HepG2 (cell line): ENCODE data around the gene ZNF33A. TPM values are rescaled to one million over a fixed set of nuclear protein-coding genes. Genes with fewer than 3 reads are reported as not detected.

Experiments used
- BHLHE40 ChIP-seq: IDR thresholded peaks from 2 replicates; pipeline ENCODE4 v1.6.1; 2011; ENCODE audit warnings: low read length, improper control_type of control experiment
- EED ChIP-seq: sonication (generic); formaldehyde crosslinking; IDR thresholded peaks from 2 replicates; pipeline ENCODE4 v1.5.0; 2020; ENCODE audit warnings: mild to moderate bottlenecking, missing genetic modification reagents
- GATAD1 ChIP-seq: IDR thresholded peaks from 2 replicates; pipeline ENCODE4 v1.6.1; 2016; ENCODE audit warnings: missing genetic modification reagents, missing compliant biosample characterization
- HOXA3 ChIP-seq: sonication (generic); formaldehyde crosslinking; IDR thresholded peaks from 2 replicates; pipeline ENCODE4 v1.5.0; 2020; ENCODE audit warnings: missing genetic modification reagents
- MIER3 ChIP-seq: IDR thresholded peaks from 2 replicates; pipeline ENCODE4 v1.6.1; 2016; ENCODE audit warnings: missing compliant biosample characterization, borderline replicate concordance
- MTF2 ChIP-seq: sonication (generic); formaldehyde crosslinking; IDR thresholded peaks from 2 replicates; pipeline ENCODE4 v1.5.0; 2020; ENCODE audit warnings: missing genetic modification reagents, borderline replicate concordance
- RARA ChIP-seq: IDR thresholded peaks from 2 replicates; pipeline ENCODE4 v1.6.1; 2016; ENCODE audit warnings: missing genetic modification reagents, missing compliant biosample characterization
- SMAD3 ChIP-seq: sonication (generic); formaldehyde crosslinking; IDR thresholded peaks from 2 replicates; pipeline ENCODE4 v1.4.0; 2020; ENCODE audit warnings: missing genetic modification reagents
- SRSF4 ChIP-seq: fragments of 200-400 bp; formaldehyde crosslinking; IDR thresholded peaks from one replicate; pipeline ENCODE4 v1.6.1; 2018; ENCODE audit warnings: mild to moderate bottlenecking, low read depth, low read length, moderate library complexity; ENCODE audit not compliant: poor library complexity, severe bottlenecking
- ZNF253 ChIP-seq: sonication (generic); formaldehyde crosslinking; IDR thresholded peaks from 2 replicates; pipeline ENCODE4 v1.8.0; 2022; ENCODE audit warnings: mild to moderate bottlenecking, missing genetic modification reagents, borderline replicate concordance
- ZNF326 ChIP-seq: sonication (generic); formaldehyde crosslinking; IDR thresholded peaks from 2 replicates; pipeline ENCODE4 v1.4.0; 2020; ENCODE audit warnings: missing genetic modification reagents, borderline replicate concordance
- ZNF629 ChIP-seq: sonication (generic); formaldehyde crosslinking; conservative IDR thresholded peaks from 2 replicates; pipeline ENCODE4 v1.5.0; 2020; ENCODE audit warnings: missing genetic modification reagents
- ZNF839 ChIP-seq: sonication (generic); formaldehyde crosslinking; IDR thresholded peaks from 2 replicates; pipeline ENCODE4 v1.4.0; 2020; ENCODE audit warnings: missing genetic modification reagents, mild to moderate bottlenecking, borderline replicate concordance
- ZNF878 ChIP-seq: sonication (generic); formaldehyde crosslinking; IDR thresholded peaks from 2 replicates; pipeline ENCODE4 v1.8.1; 2023; ENCODE audit warnings: mild to moderate bottlenecking, missing genetic modification reagents, moderate library complexity
- ZNF879 ChIP-seq: sonication (generic); formaldehyde crosslinking; IDR thresholded peaks from 2 replicates; pipeline ENCODE4 v1.8.1; 2023; ENCODE audit warnings: missing genetic modification reagents
- polyA plus RNA-seq, 8 experiments: library from polyadenylated mRNA; depleted of rRNA in 3 of 8; stranded (reverse) in 7 of 8; unstranded in 1 of 8; fragments of >200 nt; fragmentation: Illumina TruSeq in 4 of 8; extraction: Trizol in 4 of 8; gene quantifications; 2 replicates each; pipeline versions ENCODE4 v1.2.1 to v1.2.3, GENCODE V29; 2011 to 2016; ENCODE audit warnings: low read depth in 4 of 8, missing spikeins in 1 of 8, mixed read lengths in 1 of 8; ENCODE audit not compliant: insufficient read depth in 1 of 8
- total RNA-seq, 5 experiments: library from RNA; depleted of rRNA; stranded (reverse); fragments of >200 nt; fragmentation: Illumina TruSeq; extraction: Trizol; gene quantifications; 2 replicates each; pipeline ENCODE4 v1.2.3, GENCODE V29; 2016; ENCODE audit warnings: low read depth in 1 of 5
- TF ChIP-seq, protein P1 (sequence below): sonication (generic); formaldehyde crosslinking; IDR thresholded peaks from 2 replicates; pipeline ENCODE4 v1.8.1; 2023; ENCODE audit warnings: missing genetic modification reagents, inconsistent platforms, borderline replicate concordance
- TF ChIP-seq, protein P2 (sequence below): IDR thresholded peaks from 2 replicates; pipeline ENCODE4 v1.6.1; 2018; ENCODE audit warnings: missing genetic modification reagents, mild to moderate bottlenecking, missing compliant biosample characterization
- TF ChIP-seq, protein P3 (sequence below), 2 experiments: sonication (generic) in 1 of 2; formaldehyde crosslinking in 1 of 2; IDR thresholded peaks; 2 replicates each; pipeline versions ENCODE4 v1.4.0 to v1.6.1; 2018 to 2020; ENCODE audit warnings: missing genetic modification reagents in 2 of 2, borderline replicate concordance in 1 of 2, low read depth in 1 of 2, mild to moderate bottlenecking in 1 of 2, missing biosample characterization in 1 of 2
- TF ChIP-seq, protein P4 (sequence below): sonication (generic); formaldehyde crosslinking; conservative IDR thresholded peaks from 2 replicates; pipeline ENCODE4 v1.4.0; 2020; ENCODE audit warnings: missing genetic modification reagents

The ZNF33A gene
- total and polyA plus RNA-seq, 2 of the 13 experiments (the other 11 are each of a cell fraction or from before 2014, with no cell fraction given), result 13.1 to 22.5 TPM

DNA sequence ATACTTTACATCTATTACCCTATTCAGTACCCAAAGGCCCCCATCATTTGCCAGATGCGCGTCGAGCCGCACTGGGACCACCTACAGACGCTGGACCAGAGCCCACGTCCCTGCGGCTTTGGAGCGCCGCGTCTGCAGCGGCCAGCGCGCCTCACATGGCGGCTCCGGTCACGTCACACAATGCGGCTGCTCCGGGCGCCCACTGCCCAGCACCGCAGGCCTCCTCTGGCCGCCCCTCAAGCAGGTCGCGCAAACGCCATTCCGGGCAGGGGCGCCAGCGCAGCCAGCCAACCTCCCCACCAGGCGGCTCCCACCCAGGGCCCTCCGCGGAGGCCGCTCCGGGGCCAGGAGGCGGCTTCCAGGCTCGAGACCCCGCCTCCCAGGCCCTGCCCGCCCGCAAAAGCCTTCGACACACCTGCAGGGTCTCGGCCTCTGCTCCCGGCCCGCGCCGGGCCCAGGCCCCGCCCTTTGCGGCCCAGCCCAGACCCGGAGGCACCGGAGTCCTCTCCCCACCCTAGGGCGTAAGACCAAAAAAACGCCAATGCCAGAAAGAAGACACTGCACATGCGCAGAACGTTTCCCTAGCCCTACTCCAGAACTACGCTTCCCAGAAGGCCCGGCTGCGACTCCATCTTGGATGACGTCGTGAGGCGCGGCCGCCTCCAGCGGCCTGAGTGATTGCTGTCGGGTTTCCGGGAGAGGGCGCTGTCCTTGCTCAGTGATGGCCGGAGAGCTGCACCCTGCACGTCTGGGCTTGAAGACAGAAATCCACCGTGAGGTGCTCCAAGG, 34.2 kb upstream of the ZNF33A start, which contains the start of gene ZNF25 (continued):
- TF ChIP-seq ZNF629 (CRISPR knock-in tag) (0 out of 2 replicates have a peak, but pooled peaks have one; percentile 20), HOXA3 (peak; percentile 85), ZNF878 (CRISPR knock-in tag) (no peak), MTF2 (CRISPR knock-in tag) (no peak), ZNF326 (CRISPR knock-in tag) (no peak), EED (CRISPR knock-in tag) (peak; percentile 61; the same call in 1 of the 2 replicates), SRSF4 (no peak), ZNF253 (CRISPR knock-in tag) (no peak), SMAD3 (peak; percentile 86; the same call in 1 of the 2 replicates), ZNF839 (CRISPR knock-in tag) (no peak), RARA (CRISPR knock-in tag) (peak; percentile 12; the same call in 1 of the 2 replicates), GATAD1 (CRISPR knock-in tag) (0 out of 2 replicates have a peak, but pooled peaks have one; percentile 47), BHLHE40 (no peak), MIER3 (CRISPR knock-in tag) (peak; percentile 72; the same call in 1 of the 2 replicates), ZNF879 (no peak)
- TF ChIP-seq, protein P1, sequence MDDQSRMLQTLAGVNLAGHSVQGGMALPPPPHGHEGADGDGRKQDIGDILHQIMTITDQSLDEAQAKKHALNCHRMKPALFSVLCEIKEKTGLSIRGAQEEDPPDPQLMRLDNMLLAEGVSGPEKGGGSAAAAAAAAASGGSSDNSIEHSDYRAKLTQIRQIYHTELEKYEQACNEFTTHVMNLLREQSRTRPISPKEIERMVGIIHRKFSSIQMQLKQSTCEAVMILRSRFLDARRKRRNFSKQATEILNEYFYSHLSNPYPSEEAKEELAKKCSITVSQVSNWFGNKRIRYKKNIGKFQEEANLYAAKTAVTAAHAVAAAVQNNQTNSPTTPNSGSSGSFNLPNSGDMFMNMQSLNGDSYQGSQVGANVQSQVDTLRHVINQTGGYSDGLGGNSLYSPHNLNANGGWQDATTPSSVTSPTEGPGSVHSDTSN, result 0 out of 2 replicates have a peak, but pooled peaks have one; percentile 8
- TF ChIP-seq, protein P2, sequence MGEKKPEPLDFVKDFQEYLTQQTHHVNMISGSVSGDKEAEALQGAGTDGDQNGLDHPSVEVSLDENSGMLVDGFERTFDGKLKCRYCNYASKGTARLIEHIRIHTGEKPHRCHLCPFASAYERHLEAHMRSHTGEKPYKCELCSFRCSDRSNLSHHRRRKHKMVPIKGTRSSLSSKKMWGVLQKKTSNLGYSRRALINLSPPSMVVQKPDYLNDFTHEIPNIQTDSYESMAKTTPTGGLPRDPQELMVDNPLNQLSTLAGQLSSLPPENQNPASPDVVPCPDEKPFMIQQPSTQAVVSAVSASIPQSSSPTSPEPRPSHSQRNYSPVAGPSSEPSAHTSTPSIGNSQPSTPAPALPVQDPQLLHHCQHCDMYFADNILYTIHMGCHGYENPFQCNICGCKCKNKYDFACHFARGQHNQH (CRISPR knock-in tag), result peak; percentile 71; the same call in 1 of the 2 replicates
- TF ChIP-seq, protein P3, sequence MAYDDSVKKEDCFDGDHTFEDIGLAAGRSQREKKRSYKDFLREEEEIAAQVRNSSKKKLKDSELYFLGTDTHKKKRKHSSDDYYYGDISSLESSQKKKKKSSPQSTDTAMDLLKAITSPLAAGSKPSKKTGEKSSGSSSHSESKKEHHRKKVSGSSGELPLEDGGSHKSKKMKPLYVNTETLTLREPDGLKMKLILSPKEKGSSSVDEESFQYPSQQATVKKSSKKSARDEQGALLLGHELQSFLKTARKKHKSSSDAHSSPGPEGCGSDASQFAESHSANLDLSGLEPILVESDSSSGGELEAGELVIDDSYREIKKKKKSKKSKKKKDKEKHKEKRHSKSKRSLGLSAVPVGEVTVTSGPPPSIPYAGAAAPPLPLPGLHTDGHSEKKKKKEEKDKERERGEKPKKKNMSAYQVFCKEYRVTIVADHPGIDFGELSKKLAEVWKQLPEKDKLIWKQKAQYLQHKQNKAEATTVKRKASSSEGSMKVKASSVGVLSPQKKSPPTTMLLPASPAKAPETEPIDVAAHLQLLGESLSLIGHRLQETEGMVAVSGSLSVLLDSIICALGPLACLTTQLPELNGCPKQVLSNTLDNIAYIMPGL (CRISPR knock-in tag; IDR thresholded peaks at IDR 0.05; ENCODE audit: borderline replicate concordance in 1 of 2, low read depth in 1 of 2), result peak; percentile 86 to 95; a peak in 3 of 4 replicates
- TF ChIP-seq, protein P4, sequence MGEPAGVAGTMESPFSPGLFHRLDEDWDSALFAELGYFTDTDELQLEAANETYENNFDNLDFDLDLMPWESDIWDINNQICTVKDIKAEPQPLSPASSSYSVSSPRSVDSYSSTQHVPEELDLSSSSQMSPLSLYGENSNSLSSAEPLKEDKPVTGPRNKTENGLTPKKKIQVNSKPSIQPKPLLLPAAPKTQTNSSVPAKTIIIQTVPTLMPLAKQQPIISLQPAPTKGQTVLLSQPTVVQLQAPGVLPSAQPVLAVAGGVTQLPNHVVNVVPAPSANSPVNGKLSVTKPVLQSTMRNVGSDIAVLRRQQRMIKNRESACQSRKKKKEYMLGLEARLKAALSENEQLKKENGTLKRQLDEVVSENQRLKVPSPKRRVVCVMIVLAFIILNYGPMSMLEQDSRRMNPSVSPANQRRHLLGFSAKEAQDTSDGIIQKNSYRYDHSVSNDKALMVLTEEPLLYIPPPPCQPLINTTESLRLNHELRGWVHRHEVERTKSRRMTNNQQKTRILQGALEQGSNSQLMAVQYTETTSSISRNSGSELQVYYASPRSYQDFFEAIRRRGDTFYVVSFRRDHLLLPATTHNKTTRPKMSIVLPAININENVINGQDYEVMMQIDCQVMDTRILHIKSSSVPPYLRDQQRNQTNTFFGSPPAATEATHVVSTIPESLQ, result no peak
